ENCODE measurements around the gene CHCHD1. TPM values are rescaled to one million over a fixed set of nuclear protein-coding genes. Genes with fewer than 3 reads are reported as not detected.

The CHCHD1 gene
- total and polyA plus RNA-seq, 7 experiments from 2014 or later = 5.6 to 49.6 (median 17.1) TPM

DNA sequence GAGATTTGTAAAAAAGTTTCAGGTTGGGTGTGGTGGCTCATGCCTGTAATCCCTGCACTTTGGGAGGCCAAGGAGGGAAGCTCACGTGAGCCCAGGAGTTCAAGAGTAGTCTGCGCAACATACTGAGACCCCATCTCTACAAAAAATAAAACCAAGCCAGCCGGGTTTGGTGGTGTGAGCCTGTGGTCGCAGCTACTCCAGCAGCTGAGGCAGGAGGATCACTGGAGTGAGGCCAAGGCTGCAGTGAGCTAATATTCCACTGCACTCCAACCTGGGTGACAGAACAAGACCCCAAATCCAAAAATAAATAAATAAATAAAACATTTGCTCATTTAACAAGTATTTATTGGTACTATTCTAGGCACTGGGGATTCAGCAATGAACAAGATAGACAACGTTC, 1.5 kb upstream of the CHCHD1 start:
- peak overlapping the region; percentile 92 for H3K27ac ChIP-seq (ENCODE audit: low read depth, low read length)
- H3K4me1 ChIP-seq (ENCODE audit: control insufficient read depth in 2 of 2, insufficient read depth in 2 of 2, low read length in 2 of 2) = peaks cover 26 to 30% of the 10 kb centered on the region in 2 donors
- no peak for DNase-seq
- no peak overlapping the region for H3K4me3 ChIP-seq (ENCODE audit: low read length)
- peaks cover 35 to 63% (median 59%) of the 10 kb centered on the region in 7 donors for H3K4me1 Mint-ChIP-seq
- peak overlapping the region; percentile 87 to 100 (median 98) for H3K4me3 Mint-ChIP-seq
- ChIA-PET CTCF (interaction anchor here (1.2 kb wide), 1 partner anchor 12 kb away, joined by 3 read pairs; no protein-coding TSS in a partner anchor), POLR2A (interaction anchor here (0.6 to 13.2 kb wide), 5 partner anchors 9 to 230 kb away, joined by 3 to 185 read pairs (median 26); partner anchors contain the start of genes NDST2 and SEC24C)
- H3K27me3 ChIP-seq (ENCODE audit: control insufficient read depth in 2 of 2, insufficient read depth in 2 of 2, low read length in 2 of 2) = no peaks in the 10 kb centered on the region
- ATAC-seq = no peak
- H3K36me3 Mint-ChIP-seq = peaks cover 0 to 24% (median 7%) of the 10 kb centered on the region in 5 donors
- no peaks in the 10 kb centered on the region for H3K9me3 ChIP-seq (ENCODE audit: control insufficient read depth in 2 of 3, low read length in 3 of 3)
- no peaks in the 10 kb centered on the region for H3K27me3 Mint-ChIP-seq
- peaks cover 0 to 1% (median 0%) of the 10 kb centered on the region in 11 donors for H3K9me3 Mint-ChIP-seq
- intact Hi-C loops (cut with micrococcal nuclease) = loop anchor here in 1 of 2 donors (5.0 kb wide), 1 partner anchor 153 kb away; no protein-coding TSS in a partner anchor
- H3K27ac Mint-ChIP-seq = peak overlapping the region in 8 of 9 donors; percentile 27 to 98 (median 72)
- H3K36me3 ChIP-seq (ENCODE audit: control insufficient read depth in 2 of 3, insufficient read depth in 3 of 3, low read length in 3 of 3) = peaks cover 5 to 23% (median 17%) of the 10 kb centered on the region in 3 experiments

DNA sequence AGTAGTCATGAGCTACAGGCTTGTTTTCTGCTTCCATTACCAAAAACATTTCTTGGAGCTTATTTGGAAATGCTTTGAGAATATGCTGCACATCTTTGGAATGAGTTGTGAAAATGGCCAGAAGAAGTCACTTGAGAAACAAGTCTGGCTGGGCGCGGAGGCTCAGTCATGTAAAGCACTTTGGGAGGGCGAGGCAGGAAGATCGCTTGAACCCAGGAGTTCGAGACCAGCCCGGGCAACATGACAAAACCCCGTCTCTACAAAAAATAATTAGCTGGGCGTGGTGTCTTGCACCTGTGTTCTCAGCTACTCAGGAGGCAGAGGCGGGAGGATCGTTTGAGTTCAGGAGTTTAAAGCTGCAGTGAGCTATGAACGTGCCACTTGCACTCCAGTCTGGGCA, 882 bp upstream of the CHCHD1 start:
- H3K36me3 Mint-ChIP-seq = peaks cover 0 to 17% (median 7%) of the 10 kb centered on the region in 5 donors
- no peaks in the 10 kb centered on the region for H3K27me3 ChIP-seq (ENCODE audit: control insufficient read depth in 2 of 2, insufficient read depth in 2 of 2, low read length in 2 of 2)
- peaks cover 5 to 16% (median 12%) of the 10 kb centered on the region in 3 experiments for H3K36me3 ChIP-seq (ENCODE audit: control insufficient read depth in 2 of 3, insufficient read depth in 3 of 3, low read length in 3 of 3)
- peak overlapping the region; percentile 98 for H3K4me3 ChIP-seq (ENCODE audit: low read length)
- H3K27ac Mint-ChIP-seq = peak overlapping the region; percentile 47 to 99 (median 89)
- peak overlapping the region; percentile 92 for H3K27ac ChIP-seq (ENCODE audit: low read depth, low read length)
- no peaks in the 10 kb centered on the region for H3K9me3 ChIP-seq (ENCODE audit: control insufficient read depth in 2 of 3, low read length in 3 of 3)
- intact Hi-C loops (cut with micrococcal nuclease) = loop anchor here in 1 of 2 donors (1.0 to 5.0 kb wide), 2 partner anchors 9 to 154 kb away; a partner anchor contains a TSS
- ChIA-PET CTCF (interaction anchor here (0.8 to 1.3 kb wide), 2 partner anchors 9 to 11 kb away, joined by 3 to 10 read pairs; a partner anchor contains a TSS), POLR2A (interaction anchor here (0.6 to 13.2 kb wide), 6 partner anchors 10 to 231 kb away, joined by 3 to 185 read pairs (median 16); partner anchors contain the start of genes NDST2 and SEC24C)
- H3K4me1 Mint-ChIP-seq = peaks cover 33 to 60% (median 54%) of the 10 kb centered on the region in 7 donors
- no peak for ATAC-seq
- H3K27me3 Mint-ChIP-seq = no peaks in the 10 kb centered on the region
- H3K4me1 ChIP-seq (ENCODE audit: control insufficient read depth in 2 of 2, insufficient read depth in 2 of 2, low read length in 2 of 2) = peaks cover 24 to 25% of the 10 kb centered on the region in 2 donors
- H3K9me3 Mint-ChIP-seq = peaks cover 0 to 2% (median 0%) of the 10 kb centered on the region in 11 donors
- DNase-seq = no peak
- peak overlapping the region; percentile 87 to 100 (median 98) for H3K4me3 Mint-ChIP-seq

DNA sequence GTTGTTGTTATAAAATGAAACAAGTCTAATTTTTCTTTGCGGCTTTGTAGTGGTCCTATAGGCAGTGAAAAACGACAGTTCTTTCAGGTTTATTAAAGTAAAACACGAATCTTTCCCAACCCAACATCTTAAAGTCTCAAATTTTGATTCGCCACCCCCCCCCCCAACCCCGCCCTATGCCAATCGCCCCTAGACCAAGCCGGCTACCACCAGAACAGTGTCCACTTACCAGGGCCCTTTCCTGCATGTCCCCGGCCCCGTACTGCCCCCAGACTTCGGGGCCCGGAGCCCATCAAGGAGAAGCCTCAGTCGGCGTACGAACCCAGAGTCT, 335 bp upstream of the CHCHD1 start:
- no peak for DNase-seq
- POLR2A ChIA-PET = interaction anchor here (0.7 to 13.2 kb wide), 6 partner anchors 10 to 51 kb away, joined by 3 to 185 read pairs (median 16); partner anchors contain the start of genes NDST2 and SEC24C
- peaks cover 5 to 12% (median 12%) of the 10 kb centered on the region in 3 experiments for H3K36me3 ChIP-seq (ENCODE audit: control insufficient read depth in 2 of 3, insufficient read depth in 3 of 3, low read length in 3 of 3)
- CTCF ChIA-PET = interaction anchor here (0.8 to 1.4 kb wide), 5 partner anchors 9 to 98 kb away, joined by 3 to 10 read pairs (median 4); partner anchors contain the start of gene CAMK2G
- H3K27ac ChIP-seq (ENCODE audit: low read depth, low read length) = peak overlapping the region; percentile 92
- Mint-ChIP-seq H3K27me3 (no peaks in the 10 kb centered on the region), H3K4me3 (peak overlapping the region; percentile 87 to 100 (median 98)), H3K4me1 (peaks cover 38 to 64% (median 60%) of the 10 kb centered on the region in 7 donors), H3K36me3 (peaks cover 0 to 19% (median 8%) of the 10 kb centered on the region in 5 donors), H3K9me3 (peaks cover 0 to 2% (median 0%) of the 10 kb centered on the region in 11 donors), H3K27ac (peak overlapping the region; percentile 89 to 100 (median 98))
- H3K4me3 ChIP-seq (ENCODE audit: low read length) = peak overlapping the region; percentile 98
- H3K27me3 ChIP-seq (ENCODE audit: control insufficient read depth in 2 of 2, insufficient read depth in 2 of 2, low read length in 2 of 2) = no peaks in the 10 kb centered on the region
- ATAC-seq = no peak
- no peaks in the 10 kb centered on the region for H3K9me3 ChIP-seq (ENCODE audit: control insufficient read depth in 2 of 3, low read length in 3 of 3)
- H3K4me1 ChIP-seq (ENCODE audit: control insufficient read depth in 2 of 2, insufficient read depth in 2 of 2, low read length in 2 of 2) = peaks cover 29 to 30% of the 10 kb centered on the region in 2 donors
- intact Hi-C loops (cut with micrococcal nuclease) = loop anchor here in 1 of 2 donors (1.0 to 5.0 kb wide), 2 partner anchors 9 to 154 kb away; a partner anchor contains a TSS

DNA sequence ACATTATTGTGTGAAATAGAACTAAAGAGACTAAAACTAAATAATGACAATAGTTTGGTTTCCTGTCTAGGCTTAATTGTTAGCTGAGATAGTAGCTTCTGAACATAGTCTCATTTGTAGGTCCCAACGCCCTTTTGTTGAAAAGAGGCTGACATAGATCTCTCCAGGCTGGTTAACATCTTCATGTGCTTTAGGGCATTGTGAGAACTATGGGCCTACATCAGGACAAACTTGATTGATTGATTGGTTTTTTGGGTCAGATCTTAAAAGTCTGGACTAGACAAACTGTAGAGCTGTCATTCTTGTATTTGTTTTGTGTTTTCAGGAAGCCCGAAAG, 869 bp downstream of the CHCHD1 start:
- Histone ChIP-seq H3K27me3 (ENCODE audit: control insufficient read depth in 2 of 2, insufficient read depth in 2 of 2, low read length in 2 of 2) (no peaks in the 10 kb centered on the region), H3K9me3 (ENCODE audit: control insufficient read depth in 2 of 3, low read length in 3 of 3) (no peaks in the 10 kb centered on the region), H3K4me1 (ENCODE audit: control insufficient read depth in 2 of 2, insufficient read depth in 2 of 2, low read length in 2 of 2) (peaks cover 36 to 39% of the 10 kb centered on the region in 2 donors), H3K36me3 (ENCODE audit: control insufficient read depth in 2 of 3, insufficient read depth in 3 of 3, low read length in 3 of 3) (peaks cover 5 to 12% (median 7%) of the 10 kb centered on the region in 3 experiments), H3K27ac (ENCODE audit: low read depth, low read length) (peak overlapping the region; percentile 92), H3K4me3 (ENCODE audit: low read length) (peak overlapping the region; percentile 98)
- peaks cover 34 to 68% (median 59%) of the 10 kb centered on the region in 7 donors for H3K4me1 Mint-ChIP-seq
- H3K36me3 Mint-ChIP-seq = peaks cover 0 to 15% (median 5%) of the 10 kb centered on the region in 5 donors
- H3K4me3 Mint-ChIP-seq = peak overlapping the region; percentile 87 to 100 (median 98)
- no peaks in the 10 kb centered on the region for H3K27me3 Mint-ChIP-seq
- ChIA-PET POLR2A (interaction anchor here (1.1 to 13.2 kb wide), 3 partner anchors 11 to 24 kb away, joined by 3 to 185 read pairs (median 150); partner anchors contain the start of gene NDST2), CTCF (interaction anchor here (1.3 to 2.3 kb wide), 3 partner anchors 9 to 96 kb away, joined by 4 to 8 read pairs (median 6); no protein-coding TSS in a partner anchor)
- no peak for DNase-seq
- peak overlapping the region; percentile 89 to 100 (median 98) for H3K27ac Mint-ChIP-seq
- intact Hi-C loops (cut with micrococcal nuclease) = loop anchor here in 1 of 2 donors (5.0 kb wide), 1 partner anchor 155 kb away; no protein-coding TSS in a partner anchor
- ATAC-seq = no peak
- H3K9me3 Mint-ChIP-seq = peaks cover 0 to 2% (median 0%) of the 10 kb centered on the region in 11 donors

DNA sequence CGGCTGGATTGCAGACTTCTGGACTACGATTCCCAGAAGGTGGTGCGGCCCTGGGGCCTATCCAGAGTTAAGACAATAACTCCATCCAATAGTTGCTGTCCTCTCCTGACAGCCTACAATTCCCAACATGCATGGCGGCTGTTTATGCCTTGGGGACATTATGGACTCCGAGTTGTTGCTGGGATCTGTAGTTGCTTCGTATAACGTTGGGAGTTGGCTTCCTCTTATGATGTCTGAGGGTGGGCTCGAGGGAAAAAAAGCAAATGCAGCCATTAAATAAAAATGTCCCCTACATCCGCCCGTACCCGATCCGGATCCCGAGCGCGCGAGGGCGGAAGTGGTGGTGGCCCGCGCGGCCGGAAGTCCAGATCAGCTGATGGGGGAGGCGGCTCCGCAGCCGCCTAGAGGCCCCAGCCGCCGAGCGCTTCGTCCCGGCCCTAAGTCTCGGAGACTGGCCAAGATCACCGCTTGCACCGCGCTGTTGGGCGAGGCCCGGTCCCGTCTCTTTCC, 3.4 kb downstream of the CHCHD1 start, which contains the start of gene ZSWIM8:
Gene ZSWIM8, plus strand, starts transcription at position 396 of the 510 bp plus-strand sequence. CDS start 273 bp downstream, outside the sequence.
- peaks cover 0 to 19% (median 13%) of the 10 kb centered on the region in 3 experiments for H3K36me3 ChIP-seq (ENCODE audit: control insufficient read depth in 2 of 3, insufficient read depth in 3 of 3, low read length in 3 of 3)
- ChIA-PET POLR2A (interaction anchor here (0.9 to 13.2 kb wide), 4 partner anchors 14 to 50 kb away, joined by 3 to 185 read pairs (median 76); partner anchors contain the start of gene NDST2), CTCF (interaction anchor here (1.1 to 2.3 kb wide), 3 partner anchors 14 to 16 kb away, joined by 6 to 8 read pairs (median 6); a partner anchor contains a TSS)
- DNase-seq (peak; percentile 70 to 93 (median 86)), ATAC-seq (peak; percentile 91)
- Mint-ChIP-seq H3K4me3 (peak within 1 kb of the TSS; percentile 97 to 100 (median 98)), H3K4me1 (peaks cover 27 to 66% (median 53%) of the 10 kb centered on the region in 7 donors), H3K27me3 (no peaks in the 10 kb centered on the region), H3K9me3 (peaks cover 0 to 2% (median 0%) of the 10 kb centered on the region in 11 donors), H3K27ac (peak within 1 kb of the TSS; percentile 95 to 99 (median 98)), H3K36me3 (peaks cover 3 to 9% (median 8%) of the 10 kb centered on the region in 5 donors)
- H3K27me3 ChIP-seq (ENCODE audit: control insufficient read depth in 2 of 2, insufficient read depth in 2 of 2, low read length in 2 of 2) = no peaks in the 10 kb centered on the region
- H3K4me1 ChIP-seq (ENCODE audit: control insufficient read depth in 2 of 2, insufficient read depth in 2 of 2, low read length in 2 of 2) = peaks cover 36 to 43% of the 10 kb centered on the region in 2 donors
- H3K4me3 ChIP-seq (ENCODE audit: low read length) = peak within 1 kb of the TSS; percentile 91
- H3K9me3 ChIP-seq (ENCODE audit: control insufficient read depth in 2 of 3, low read length in 3 of 3) = no peaks in the 10 kb centered on the region
- intact Hi-C loops (cut with micrococcal nuclease) = loop anchor here (1.0 to 5.0 kb wide), 9 partner anchors 13 to 366 kb away; partner anchors contain the start of genes ADK (in 2 of the 2), NDST2 (in 2 of the 2), SEC24C (in 2 of the 2) and CAMK2G (in 1 of the 2)
- H3K27ac ChIP-seq (ENCODE audit: low read depth, low read length) = peak within 1 kb of the TSS; percentile 83
